Skeletal muscle cell (primary cell): ENCODE data around the gene CHST12.

Source experiments
- DNase-seq: peaks from one replicate; pipeline ENCODE4 v3.0.0-alpha.2; 2010; ENCODE audit warnings: low read depth
- H3K4me3 ChIP-seq: 2 replicates; pipeline ENCODE4 v1.5.1; 2011; ENCODE audit warnings: low read depth, mild to moderate bottlenecking, control low read depth, low read length, moderate library complexity

CHST12 gene

DNA sequence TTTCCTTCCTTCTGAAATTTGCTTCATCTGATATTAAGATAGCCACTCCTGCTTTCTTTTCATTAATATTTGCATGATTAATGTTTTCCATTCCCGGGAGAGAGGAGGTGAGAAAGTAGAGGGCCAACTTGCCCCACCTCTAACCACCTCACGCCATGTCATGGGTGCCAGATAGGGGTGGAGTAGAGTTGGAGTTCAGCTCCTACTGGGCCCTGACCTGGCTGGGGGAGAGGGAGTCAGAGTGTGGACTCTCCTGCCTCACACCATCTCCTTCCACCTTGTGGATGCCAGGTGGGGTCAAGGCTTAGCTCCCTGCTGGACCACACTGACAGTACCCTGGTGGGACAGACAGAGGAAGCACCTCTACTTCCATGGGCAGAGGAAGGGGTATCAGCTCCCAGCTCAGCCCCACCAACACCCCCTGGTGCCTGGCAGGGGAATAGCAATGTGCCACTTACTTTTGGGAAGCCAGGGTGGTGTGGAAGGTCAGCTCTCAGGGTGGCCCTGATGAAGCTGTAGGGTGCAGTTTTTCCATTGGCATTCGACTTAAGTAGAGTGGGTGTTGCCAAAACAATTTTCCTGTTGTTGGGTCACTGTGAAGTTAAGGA, 28.0 kb downstream of the CHST12 start:
- DNase-seq = no peak

DNA sequence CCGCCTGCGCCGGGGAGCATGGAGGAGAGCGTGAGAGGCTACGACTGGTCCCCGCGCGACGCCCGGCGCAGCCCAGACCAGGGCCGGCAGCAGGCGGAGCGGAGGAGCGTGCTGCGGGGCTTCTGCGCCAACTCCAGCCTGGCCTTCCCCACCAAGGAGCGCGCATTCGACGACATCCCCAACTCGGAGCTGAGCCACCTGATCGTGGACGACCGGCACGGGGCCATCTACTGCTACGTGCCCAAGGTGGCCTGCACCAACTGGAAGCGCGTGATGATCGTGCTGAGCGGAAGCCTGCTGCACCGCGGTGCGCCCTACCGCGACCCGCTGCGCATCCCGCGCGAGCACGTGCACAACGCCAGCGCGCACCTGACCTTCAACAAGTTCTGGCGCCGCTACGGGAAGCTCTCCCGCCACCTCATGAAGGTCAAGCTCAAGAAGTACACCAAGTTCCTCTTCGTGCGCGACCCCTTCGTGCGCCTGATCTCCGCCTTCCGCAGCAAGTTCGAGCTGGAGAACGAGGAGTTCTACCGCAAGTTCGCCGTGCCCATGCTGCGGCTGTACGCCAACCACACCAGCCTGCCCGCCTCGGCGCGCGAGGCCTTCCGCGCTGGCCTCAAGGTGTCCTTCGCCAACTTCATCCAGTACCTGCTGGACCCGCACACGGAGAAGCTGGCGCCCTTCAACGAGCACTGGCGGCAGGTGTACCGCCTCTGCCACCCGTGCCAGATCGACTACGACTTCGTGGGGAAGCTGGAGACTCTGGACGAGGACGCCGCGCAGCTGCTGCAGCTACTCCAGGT, 29.7 kb downstream of the CHST12 start:
- no peak for DNase-seq
- H3K4me3 ChIP-seq = no peak overlapping the region

More for the DNA sequence above, 28.0 kb downstream of the CHST12 start:
- no peak overlapping the region for H3K4me3 ChIP-seq

DNA sequence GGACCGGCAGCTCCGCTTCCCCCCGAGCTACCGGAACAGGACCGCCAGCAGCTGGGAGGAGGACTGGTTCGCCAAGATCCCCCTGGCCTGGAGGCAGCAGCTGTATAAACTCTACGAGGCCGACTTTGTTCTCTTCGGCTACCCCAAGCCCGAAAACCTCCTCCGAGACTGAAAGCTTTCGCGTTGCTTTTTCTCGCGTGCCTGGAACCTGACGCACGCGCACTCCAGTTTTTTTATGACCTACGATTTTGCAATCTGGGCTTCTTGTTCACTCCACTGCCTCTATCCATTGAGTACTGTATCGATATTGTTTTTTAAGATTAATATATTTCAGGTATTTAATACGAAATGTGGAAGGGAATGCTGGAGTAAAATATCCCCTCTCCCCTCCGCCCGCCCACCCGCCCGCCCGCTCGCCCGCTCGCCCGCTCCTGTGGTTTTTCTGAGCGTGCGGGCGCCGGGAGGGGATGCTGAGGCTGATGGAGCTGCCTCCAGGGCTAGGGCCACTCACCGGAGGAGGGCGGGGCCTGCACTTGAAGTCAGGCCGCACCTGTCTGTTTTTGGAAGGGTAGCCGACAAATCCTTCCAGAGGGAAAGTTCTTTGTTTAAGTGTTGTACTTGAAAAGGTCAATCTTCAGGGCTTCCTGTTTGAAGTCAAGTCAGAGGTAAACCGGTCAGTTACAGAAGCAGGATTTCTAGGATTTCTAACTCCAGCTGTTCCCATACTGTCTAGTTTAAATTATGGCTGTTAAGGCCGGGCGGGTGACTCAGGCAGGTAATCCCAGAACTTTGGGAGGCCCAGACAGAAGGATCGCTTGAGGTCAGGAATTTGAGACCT, 30.5 kb downstream of the CHST12 start:
- no peak overlapping the region for H3K4me3 ChIP-seq
- no peak for DNase-seq

DNA sequence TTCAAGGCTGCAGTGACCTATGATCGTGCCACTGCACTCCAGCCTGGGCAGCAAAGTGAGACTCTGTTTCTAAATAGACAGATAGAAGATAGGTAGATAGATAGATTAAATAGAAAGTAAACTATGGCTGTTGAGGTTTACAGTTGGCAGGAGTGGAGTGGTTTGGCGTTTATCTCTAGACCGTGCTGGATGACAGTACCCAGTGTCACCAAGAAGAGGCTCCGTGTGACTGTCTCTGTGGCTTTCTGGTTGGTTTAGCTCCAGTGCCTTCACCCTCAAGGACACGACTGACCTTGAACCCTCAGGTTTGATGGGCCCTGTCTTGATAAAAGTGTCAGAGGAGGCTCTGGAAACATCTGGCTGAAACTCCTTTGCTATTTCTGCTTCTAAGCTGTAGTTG, 31.7 kb downstream of the CHST12 start:
- no peak overlapping the region for H3K4me3 ChIP-seq
- no peak for DNase-seq

DNA sequence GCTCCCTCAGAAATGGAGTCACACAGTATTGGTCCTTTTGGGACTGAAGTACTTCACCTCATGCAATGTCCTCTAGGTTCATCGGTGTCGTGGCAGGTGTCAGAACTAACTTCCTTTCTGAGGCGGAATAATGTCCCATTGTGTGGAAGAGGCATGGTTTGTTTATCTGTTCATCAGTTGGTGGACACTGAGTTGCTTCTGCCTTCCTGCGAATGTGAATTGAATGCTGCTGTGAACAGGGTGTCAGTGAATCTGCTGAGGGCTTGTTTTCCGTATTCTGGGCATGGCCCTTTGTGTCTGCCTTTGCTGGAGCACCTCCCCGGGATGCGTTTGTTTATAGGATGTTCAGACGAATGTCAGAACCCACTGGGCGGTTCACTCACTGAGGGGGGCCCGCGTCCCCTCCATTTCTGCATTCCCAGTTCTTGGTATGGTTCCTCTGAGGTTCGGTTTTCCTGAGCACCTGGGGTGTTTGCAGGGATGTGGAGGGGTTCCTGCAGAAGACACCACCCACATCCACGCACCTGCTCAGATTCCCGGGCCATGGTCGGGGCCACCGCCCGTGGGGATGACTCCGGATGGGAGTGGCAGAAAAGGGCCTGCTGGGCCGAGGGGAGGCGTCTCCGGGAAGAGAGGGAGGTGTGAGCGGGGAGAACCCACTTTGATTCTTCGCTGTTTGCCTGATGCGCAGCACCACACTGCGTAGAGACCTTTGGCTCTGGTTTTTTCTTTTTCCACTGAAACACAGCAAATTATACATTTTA, 33.1 kb downstream of the CHST12 start:
- H3K4me3 ChIP-seq = no peak overlapping the region
- DNase-seq = no peak

DNA sequence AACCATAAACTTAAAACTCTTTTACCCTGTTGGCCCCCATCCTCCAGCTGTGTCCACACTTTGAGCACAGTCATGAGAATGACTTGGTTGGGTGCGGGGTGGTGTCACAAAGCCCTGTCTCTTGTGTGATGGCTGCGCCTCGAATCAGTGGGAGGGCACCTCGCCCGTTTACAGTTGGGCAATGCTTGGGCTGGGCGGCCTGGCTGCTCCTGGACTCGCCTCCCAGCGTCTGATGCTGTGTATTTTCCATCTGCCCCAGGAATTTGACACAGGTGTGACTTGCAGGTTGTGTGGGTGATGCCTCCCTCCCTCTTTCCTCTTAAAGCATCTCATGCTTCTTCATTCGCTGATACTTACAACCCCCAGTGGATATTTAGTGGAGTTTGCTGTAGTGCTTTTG, 33.7 kb downstream of the CHST12 start:
- no peak for DNase-seq
- H3K4me3 ChIP-seq = no peak overlapping the region

DNA sequence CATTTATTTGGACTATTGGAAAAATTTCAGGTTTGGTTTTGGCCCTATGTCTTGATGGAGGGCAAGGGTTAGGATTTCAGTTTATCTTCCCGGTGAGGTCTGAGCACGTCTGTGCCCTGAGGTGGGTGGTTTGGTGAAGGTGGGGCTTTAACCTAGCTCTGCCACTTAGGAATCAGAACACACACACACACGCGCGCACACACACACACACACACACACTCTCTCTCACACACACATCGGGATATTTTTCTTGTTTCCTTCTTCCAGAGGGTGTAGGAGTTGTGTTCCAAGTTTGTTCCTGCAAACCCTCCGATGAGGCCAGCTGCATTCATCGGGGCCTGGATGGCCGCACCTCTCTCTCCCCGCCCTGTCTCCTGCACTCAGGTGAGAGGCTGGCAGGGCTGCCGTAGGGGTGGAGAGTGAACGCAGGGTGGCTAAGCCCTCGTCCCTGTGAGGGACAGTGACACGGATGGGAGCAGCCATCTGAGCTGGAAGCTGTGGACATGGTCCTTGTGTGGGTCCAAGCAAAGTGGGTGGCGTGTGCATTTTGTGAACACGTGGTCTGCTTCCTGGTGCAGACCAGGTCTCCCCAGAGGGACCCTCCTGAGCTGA, 34.2 kb downstream of the CHST12 start:
- DNase-seq = no peak
- no peak overlapping the region for H3K4me3 ChIP-seq

DNA sequence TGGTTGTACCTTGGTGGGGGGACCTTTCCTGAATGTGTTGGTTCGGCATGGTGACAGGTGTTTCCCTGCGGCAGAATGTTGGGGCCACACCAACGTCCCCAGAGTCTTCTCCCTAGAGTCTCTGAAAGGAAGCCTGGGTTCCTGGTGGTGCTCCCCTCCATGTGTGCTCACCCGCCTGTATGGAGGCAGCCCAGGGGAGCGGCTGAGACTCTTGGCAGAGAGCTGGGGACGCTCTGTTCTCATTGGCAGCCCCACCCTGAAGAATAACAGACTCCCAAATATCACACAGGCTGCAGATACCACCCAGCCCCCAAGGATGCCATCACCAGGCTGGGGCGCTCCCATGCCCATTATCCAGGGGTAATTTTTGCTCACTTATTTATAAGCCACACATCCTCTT, 34.8 kb downstream of the CHST12 start:
- H3K4me3 ChIP-seq = no peak overlapping the region
- no peak for DNase-seq

DNA sequence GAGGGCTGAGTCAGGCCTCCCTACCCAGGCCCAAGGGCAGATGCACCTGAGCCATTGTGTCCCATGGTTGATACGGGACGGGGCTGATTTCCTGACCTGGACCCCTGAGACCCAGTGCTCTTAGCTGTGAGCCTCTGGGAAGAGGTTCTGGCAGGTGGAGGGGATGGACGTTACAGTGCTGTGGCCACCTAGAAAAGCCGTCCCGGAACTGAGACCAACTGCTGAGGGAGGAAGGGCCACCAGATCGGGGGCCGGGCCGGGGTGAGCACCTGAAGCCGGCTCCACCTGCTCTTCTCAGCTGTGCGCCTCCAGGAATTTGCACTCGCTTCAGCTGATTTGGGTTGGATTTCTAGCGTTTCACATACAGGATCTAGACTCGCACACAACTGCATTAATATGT, 35.4 kb downstream of the CHST12 start:
- H3K4me3 ChIP-seq = no peak overlapping the region
- DNase-seq = no peak

DNA sequence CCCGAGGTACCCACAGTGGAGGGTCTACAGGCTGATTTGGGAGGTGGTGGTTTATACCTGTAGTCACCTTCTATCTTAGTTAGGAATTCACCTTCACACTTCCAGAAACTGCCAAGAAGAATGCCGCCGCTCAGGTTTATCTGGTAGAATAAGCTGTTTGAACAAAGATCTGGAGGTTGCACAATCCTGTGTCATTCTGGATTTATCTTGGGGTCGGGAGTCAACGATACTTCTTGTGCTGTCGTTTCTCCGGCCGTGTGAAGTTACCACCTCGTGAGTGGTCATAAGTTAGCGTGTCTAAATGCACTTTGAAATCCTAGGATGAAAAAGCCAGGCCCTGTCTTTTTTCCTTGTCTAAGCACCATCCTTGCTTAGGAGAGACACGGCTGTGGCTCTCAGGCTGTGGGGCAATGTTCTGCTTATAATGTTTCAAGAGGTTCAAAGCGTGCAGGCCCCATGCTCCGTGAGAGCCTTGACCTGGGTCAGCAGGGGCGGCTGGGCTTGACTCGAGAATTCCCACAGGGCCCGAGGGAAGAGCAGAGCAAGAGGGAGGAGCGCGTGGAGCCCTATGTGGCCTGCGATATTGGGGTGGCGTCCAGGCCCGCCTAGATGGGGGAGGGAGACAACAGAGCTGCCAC, 37.3 kb downstream of the CHST12 start:
- DNase-seq = no peak
- H3K4me3 ChIP-seq = no peak overlapping the region

DNA sequence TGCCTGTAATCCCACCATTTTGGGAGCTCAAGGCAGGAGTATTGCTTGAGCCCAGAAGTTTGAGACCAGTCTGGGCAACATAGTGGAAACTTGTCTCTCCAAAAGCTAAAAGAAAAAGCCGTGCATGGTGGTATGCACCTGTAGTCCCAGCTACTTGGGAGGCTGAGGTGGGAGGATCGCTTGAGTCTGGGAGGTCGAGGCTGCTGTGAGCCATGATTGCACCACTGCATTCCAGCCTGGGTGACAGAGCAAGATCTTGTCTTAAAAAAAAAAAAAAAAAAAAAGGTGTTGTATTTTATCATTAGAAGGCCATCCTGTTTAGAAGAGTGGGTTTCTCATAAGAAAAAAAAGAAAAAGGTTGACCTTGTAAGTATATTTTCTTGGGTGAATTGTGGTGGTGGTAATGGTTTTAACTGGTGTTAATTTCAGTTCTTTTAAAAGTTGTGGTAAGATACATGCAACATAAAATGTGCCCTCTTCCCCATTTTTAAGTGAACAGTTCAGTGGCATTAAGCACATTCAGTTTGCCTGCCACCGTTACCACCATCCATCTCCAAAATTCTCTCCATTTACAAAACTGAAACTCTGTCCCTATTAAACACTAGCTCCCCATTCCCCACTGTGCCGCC, 38.1 kb downstream of the CHST12 start:
- H3K4me3 ChIP-seq = no peak overlapping the region
- no peak for DNase-seq

DNA sequence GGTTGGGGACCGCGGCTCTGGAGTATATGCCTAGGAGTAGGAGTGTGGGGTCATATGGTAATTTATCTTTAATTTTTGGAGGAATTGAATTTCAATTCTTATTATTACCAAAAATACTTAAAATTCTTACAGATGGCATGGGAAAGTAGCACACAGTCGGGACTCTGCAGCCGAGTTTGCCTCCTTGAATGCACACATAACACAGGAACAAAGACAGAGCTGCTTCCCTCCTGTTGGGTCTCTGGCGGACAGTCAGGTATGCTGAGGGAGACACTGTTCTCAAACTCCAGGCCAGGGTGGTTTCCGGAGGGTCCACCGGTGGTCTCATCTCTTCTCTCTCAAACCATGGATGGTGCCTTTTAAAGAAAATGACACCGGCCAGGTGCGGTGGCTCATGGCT, 40.1 kb downstream of the CHST12 start:
- no peak for DNase-seq
- H3K4me3 ChIP-seq = no peak overlapping the region

DNA sequence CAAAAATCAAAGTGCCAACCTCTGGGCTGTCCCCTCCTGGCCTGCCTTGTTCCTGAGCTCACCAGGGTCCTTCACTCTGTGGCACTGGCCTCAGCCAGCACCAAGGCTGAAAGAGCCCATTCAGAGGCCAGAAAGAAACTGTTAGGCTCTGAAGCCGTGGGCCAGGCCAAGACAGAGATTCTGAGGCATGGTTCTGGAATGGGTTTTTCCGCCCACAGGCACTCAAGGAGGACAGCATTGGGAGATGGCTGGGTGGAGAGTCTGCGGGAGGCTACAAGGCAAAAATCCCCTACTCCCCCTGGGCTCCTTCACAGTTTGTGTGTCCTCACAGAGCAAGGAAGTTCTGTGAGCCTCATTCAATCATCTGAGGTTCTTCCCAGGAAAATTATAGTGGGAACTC, 41.1 kb downstream of the CHST12 start:
- peak; percentile 47 for DNase-seq
- no peak overlapping the region for H3K4me3 ChIP-seq

DNA sequence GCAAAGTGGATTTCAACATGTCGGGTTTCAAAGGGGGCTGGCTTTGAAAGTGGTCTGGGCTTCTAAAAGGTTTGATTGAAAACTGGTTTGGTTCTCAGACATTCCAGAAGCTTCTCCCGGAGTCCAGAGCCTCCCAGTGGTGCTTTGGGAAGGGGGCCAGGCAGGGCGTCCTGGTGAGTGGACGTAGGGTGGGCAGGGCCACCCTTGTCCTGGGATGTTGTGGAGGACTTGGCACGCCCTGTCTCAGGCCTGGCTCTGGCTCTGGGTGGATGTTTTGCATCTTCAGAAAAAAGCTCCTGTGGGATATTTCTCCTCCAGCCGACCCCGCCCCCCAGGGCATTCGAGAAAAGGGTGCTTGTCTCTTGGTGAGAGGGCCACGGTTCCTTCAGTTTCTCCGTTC, 41.6 kb downstream of the CHST12 start:
- H3K4me3 ChIP-seq = no peak overlapping the region
- DNase-seq = no peak

DNA sequence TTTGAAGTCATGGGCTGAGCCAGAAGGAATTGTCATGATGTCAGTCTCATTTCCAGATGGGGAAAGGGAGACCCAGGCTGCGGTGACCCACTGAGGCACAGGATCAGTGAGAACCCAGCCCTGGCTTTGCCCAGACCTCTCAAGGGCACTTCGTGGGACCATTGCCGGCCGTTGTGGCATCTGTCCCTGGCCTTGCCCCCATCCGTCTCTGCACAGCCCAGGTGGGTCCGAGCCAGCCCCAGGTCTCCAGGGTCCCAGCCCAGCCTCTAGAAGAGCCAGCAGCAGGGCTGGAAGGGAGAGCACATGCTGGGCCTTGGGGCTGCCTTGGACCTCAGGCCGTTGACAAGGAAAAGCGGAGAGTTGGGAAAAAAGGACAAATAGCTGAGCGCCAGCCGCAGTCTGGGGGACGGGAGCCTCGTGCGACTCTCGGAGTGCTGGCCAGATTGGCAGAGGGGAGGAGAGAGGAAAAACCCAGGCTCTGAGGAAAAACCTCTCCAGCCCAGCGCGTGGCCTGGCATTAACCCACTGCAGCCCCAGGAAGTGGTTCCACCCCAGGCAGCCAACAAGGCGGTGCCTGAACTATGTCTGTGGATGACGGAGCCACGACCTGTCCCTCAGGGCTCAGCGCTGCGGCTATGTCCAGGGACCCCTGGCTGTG, 42.6 kb downstream of the CHST12 start:
- no peak overlapping the region for H3K4me3 ChIP-seq
- DNase-seq = no peak

DNA sequence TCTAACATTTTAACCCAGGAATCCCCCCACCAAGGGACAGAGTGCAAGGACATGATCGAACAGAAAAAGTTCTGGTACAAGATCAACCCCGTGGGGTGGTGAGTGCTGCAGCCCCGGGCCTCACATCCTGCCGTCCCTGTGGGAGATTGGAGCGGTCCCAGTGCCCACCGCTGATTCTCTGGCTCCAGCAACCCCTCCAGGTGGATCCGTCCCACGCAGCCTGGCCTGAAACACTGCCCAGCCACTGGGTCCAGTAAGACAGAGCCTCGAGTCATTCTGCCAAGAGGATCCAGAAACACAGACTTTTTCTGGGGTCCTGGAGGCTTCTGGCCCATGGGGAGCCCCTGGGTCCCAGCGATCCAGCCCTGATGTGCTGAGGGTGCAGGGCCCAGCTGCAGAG, 43.3 kb downstream of the CHST12 start:
- no peak for DNase-seq
- no peak overlapping the region for H3K4me3 ChIP-seq

DNA sequence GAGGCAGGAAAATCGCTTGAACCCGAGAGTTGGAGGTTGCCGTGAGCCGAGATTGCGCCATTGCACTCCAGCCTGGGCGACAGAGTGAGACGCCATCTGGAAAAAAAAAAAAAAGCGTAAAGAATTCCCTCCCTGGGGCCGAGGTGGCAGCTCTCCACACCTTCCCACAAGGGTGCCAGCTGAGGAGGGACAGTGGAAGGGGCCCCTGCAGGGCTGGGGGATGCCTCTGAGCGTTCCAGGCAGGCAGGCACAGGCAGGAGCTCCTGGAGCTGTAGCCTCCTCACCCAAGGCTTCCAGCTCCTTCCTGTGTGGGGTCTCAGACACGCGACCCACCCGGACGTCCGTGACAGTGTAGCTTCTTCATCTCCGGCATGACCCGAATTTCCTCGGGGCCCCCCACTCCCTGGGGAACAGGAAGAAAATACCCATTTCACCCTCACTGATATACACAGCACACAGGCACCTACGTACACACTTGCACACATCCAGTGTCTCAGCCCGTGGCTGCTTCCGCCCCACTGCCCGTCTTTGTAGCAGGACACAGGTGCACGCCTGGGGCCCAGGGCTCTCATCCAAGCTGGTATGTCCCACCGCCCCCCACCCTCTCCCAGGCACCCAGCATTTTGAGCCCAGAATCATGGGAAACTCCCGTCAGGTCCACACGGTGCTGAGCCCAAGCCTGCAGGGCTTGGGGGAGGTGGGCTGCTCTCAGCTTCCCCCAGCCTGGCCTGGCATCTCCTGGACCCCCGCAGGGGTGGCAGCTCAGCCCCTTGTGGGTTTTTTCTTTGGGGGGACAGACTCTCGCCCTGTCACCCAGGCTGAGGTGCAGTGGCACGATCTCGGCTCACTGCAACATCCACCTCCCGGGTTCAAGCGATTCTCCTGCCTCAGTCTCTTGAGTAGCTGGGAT, 47.0 kb downstream of the CHST12 start:
- no peak overlapping the region for H3K4me3 ChIP-seq
- DNase-seq = no peak
